GM18907 (cell line): ENCODE data around the gene CDK13.
A peak's percentile ranks its signal among the peaks of the same experiment; 100 is the strongest.

Source experiments
- ATAC-seq: cut with Tn5 transposase; IDR thresholded peaks from one replicate; pipeline ENCODE4 v1.9.1; 2021; ENCODE audit warnings: mild to moderate bottlenecking, moderate library complexity; ENCODE audit not compliant: unreplicated experiment

The CDK13 gene

DNA sequence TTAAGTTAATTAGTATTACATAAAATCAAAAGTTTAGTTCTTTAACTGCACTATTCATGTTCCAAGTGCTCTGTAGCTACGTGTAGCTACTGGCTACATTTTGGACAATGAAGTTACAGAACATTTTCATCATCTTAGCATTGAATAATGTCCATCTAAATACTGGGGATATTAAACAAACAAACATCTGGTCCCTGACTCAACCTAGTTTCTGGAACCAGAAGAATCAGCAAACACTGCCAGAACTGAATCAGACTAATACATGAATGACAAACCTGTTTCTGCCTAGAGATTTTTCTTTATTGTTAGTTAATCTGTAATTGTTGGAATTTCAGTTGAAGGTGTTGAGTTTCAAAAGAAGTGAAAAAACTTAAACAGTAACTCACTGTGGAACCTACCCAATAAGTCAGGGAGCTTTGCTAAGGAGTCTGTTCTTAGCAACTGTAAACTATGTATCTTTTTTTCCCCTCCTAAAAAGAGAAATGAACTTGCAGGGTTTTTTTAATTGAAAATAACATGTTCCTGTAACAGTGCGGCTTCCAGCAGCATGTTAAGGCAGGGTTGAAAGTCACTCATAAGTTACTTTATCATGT is 58.3 kb downstream of the CDK13 start:
- no peak for ATAC-seq

GRCh38 chr7:40009301-40009700 is 59.2 kb downstream of the CDK13 start:
- no peak for ATAC-seq

GRCh38 chr7:40014376-40014775 is 64.3 kb downstream of the CDK13 start:
- no peak for ATAC-seq

GRCh38 chr7:40015790-40016296 is 65.8 kb downstream of the CDK13 start:
- ATAC-seq: peak; percentile 91

DNA sequence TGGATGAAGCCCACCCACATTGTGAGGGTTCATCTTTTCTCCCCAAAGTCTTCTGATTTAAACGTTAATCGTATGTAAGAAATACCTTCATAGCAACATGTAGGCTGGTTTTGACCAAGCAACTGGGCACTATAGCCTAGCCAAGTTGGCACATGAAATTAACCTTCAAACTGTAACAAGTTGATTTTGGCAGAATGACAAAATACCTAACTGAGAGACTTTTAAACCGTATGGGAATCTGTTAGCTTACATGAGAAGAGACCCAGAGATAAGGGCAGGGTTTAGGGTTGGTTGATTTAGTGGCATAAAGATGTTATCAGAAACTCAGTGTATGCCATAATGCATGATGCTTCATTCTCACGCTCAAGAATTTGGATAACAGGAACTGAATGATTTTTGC is 69.5 kb downstream of the CDK13 start:
- ATAC-seq: no peak

GRCh38 chr7:40024048-40024447 is 74.0 kb downstream of the CDK13 start:
- ATAC-seq: no peak

- no peak for ATAC-seq
These were observed 74.8 kb downstream of the CDK13 start for GRCh38 chr7:40024841-40025240.

DNA sequence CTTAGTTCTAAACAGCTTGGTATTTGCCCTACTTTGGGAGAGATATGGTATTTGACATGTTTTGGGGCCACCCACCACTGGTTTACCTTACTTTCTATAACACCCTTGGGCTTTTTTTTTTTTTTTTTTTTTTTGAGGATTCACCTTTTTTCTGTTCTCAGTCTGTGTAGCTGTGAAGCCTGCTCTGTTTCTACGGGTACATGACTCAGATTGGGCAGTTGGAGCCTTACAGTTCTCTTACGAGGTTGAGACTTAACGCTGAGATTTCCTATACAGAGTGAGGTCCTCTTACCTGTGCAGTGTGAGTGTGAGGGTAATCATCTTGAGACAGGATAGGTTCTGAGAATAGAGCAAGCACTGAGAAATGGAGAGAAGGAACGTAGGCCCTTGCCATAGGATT is 77.5 kb downstream of the CDK13 start:
- ATAC-seq: no peak

GRCh38 chr7:40033826-40034225 is 83.8 kb downstream of the CDK13 start:
- ATAC-seq: no peak

DNA sequence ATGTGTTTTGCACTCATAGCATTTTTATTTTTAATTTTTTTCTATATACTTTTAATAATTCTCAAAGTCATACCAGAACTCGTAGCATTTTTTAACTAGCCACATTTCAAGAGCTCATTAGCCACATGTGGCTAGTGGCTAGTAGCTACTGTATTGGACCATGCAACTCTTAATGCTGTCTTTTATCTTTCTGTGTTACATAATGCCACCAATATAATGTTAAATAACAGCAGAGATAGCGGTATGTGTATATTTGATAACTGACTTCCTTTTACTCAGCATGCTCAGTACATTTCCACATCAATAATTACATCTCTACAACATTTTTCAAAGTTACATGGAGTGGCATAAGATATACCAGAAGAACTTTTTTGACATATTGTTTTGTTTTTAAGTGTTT is 91.4 kb downstream of the CDK13 start:
- ATAC-seq: no peak

- ATAC-seq: no peak
These were observed 93.1 kb downstream of the CDK13 start for GRCh38 chr7:40043164-40043563.

DNA sequence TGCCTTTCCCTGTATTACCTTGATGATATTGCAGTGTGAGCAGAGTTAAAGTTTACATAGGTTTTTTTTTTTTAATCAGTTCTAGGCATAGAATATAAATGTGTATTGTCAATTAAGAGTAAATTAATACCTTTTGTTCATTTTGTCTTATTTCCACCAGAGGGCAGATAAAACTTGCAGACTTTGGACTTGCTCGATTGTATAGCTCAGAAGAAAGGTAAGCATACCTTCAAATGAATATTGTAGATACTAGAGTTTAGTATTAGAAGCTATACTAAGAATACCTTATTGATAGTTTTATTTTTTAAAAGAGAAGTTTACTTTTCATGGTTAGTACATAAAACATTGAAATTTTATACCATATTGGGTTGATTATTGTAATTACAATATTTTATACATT is 97.6 kb downstream of the CDK13 start:
- ATAC-seq: no peak

- no peak for ATAC-seq
These were observed 107.2 kb downstream of the CDK13 start for GRCh38 chr7:40057292-40057691.

GRCh38 chr7:40058026-40058425 is 108.0 kb downstream of the CDK13 start:
- no peak for ATAC-seq

DNA sequence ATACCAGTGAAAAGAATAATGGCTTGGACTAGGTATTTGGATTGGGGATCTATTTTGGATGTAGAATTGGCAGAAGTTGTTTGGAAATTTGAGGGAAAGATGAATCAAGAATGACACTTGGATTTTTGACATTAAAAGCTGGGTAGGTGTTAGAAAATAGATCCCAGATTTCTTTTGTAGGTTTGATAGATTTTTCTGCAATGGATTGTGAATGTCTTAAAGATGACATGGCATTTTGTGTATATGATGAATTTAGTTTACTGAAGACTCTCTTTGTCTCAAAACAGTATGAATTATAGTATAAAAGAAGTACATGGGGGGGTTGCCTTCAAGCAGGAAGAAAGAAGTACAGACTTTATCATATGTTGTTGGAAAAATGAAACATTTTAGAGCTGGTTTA is 108.6 kb downstream of the CDK13 start:
- ATAC-seq: no peak

- ATAC-seq: no peak
These were observed 109.0 kb downstream of the CDK13 start for GRCh38 chr7:40059057-40059456.

GRCh38 chr7:40072268-40072667 is 122.2 kb downstream of the CDK13 start:
- no peak for ATAC-seq

DNA sequence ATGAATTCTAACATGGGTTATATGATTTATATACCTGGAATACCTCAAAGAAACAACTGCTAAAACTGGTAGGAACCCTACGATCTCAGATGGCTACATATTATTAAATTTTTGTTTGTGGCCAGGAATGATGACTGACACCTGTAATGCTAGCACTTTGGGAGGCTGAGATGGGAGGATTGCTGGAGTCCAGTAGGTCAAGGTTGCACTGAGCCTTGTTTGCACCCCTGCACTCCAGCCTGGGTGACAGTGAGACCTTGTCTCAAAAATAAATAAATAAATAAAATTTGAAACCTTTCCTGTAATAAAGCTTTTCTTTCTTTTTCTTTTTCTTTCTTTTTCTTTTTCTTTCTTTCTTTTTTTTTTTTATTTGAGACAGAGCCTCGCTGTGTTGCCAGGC is 123.2 kb downstream of the CDK13 start:
- no peak for ATAC-seq

DNA sequence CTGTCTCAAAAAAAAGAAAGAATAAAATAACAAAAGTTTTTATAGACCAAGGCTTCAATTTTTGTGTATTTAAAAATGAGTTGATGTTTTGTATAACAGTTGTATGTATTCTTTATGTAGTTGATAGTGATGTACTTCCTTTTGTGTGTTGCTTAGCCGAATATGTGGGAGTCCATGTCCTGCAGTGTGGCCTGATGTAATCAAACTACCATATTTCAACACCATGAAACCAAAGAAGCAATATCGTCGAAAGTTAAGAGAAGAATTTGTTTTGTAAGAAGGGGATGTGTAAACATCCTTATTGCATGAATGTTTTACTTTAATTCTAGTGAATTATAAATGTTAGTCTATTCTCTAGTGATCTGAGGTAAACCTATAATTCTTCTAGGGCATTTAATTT is 127.8 kb downstream of the CDK13 start:
- ATAC-seq: no peak

GRCh38 chr7:40092182-40092581 is 142.1 kb downstream of the CDK13 start:
- no peak for ATAC-seq

- no peak for ATAC-seq
These were observed 143.7 kb downstream of the CDK13 start for GRCh38 chr7:40093631-40094350.

DNA sequence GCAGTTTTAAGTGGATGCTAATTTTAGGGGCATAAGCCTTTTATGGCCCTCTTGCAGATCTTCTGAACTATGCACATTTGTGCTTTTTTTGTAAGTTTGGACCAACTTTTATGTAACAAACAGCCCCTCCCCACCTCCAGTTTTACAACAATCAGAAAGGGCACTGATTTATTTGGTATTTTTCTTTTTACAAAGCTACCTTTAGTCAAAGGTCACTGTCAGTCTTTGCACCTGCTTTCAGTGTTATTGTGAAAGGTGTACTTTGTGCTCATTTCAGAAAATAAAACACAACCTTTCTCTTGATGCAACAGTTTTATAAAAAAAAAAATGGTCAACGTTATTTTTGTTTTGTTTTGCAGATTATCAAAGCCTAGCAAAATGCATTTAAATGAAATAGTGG is 145.2 kb downstream of the CDK13 start:
- ATAC-seq: no peak
